ENCODE data around the gene HSP90AB1. TPM values are rescaled to one million over a fixed set of nuclear protein-coding genes. Genes with fewer than 3 reads are reported as not detected.

HSP90AB1 gene
- total RNA-seq, 2 donors from 2014 or later: 1,019 to 1,822 TPM

- peak overlapping the region; percentile 87 for H3K4me3 Mint-ChIP-seq
- no peaks in the 10 kb centered on the region for H3K9me3 Mint-ChIP-seq
- peak overlapping the region; percentile 99 for H3K27ac Mint-ChIP-seq
- peaks cover 67% of the 10 kb centered on the region for H3K4me1 Mint-ChIP-seq
- ATAC-seq (replicated peaks): no peak
- H3K27me3 Mint-ChIP-seq: no peaks in the 10 kb centered on the region
- peaks cover 97% of the 10 kb centered on the region for H3K36me3 Mint-ChIP-seq (ENCODE audit: low read depth)
These were observed 4.9 kb downstream of the HSP90AB1 start for GRCh38 chr6:44251576-44252524.

- H3K9me3 Mint-ChIP-seq: no peaks in the 10 kb centered on the region
- ATAC-seq (replicated peaks): no peak
- no peaks in the 10 kb centered on the region for H3K27me3 Mint-ChIP-seq
- H3K4me1 Mint-ChIP-seq: peaks cover 75% of the 10 kb centered on the region
- peak overlapping the region; percentile 87 for H3K4me3 Mint-ChIP-seq
- peak overlapping the region; percentile 99 for H3K27ac Mint-ChIP-seq
- H3K36me3 Mint-ChIP-seq (ENCODE audit: low read depth): peaks cover 92% of the 10 kb centered on the region
These were observed 6.6 kb downstream of the HSP90AB1 start for GRCh38 chr6:44253307-44254101.

- peak overlapping the region; percentile 87 for H3K4me3 Mint-ChIP-seq
- no peaks in the 10 kb centered on the region for H3K9me3 Mint-ChIP-seq
- ATAC-seq (replicated peaks): no peak
- H3K27me3 Mint-ChIP-seq: no peaks in the 10 kb centered on the region
- peaks cover 91% of the 10 kb centered on the region for H3K36me3 Mint-ChIP-seq (ENCODE audit: low read depth)
- peak overlapping the region; percentile 90 for H3K27ac Mint-ChIP-seq
- H3K4me1 Mint-ChIP-seq: peaks cover 70% of the 10 kb centered on the region
These were observed 7.5 kb downstream of the HSP90AB1 start for GRCh38 chr6:44254191-44255104.

GRCh38 chr6:44255105-44255808 is 8.4 kb downstream of the HSP90AB1 start:
- no peaks in the 10 kb centered on the region for H3K9me3 Mint-ChIP-seq
- H3K4me3 Mint-ChIP-seq: peak overlapping the region; percentile 87
- peaks cover 62% of the 10 kb centered on the region for H3K4me1 Mint-ChIP-seq
- no peaks in the 10 kb centered on the region for H3K27me3 Mint-ChIP-seq
- H3K36me3 Mint-ChIP-seq (ENCODE audit: low read depth): peaks cover 91% of the 10 kb centered on the region
- H3K27ac Mint-ChIP-seq: peak overlapping the region; percentile 90
- no peak for ATAC-seq (replicated peaks)

- peaks cover 91% of the 10 kb centered on the region for H3K36me3 Mint-ChIP-seq (ENCODE audit: low read depth)
- H3K27me3 Mint-ChIP-seq: no peaks in the 10 kb centered on the region
- peak overlapping the region; percentile 87 for H3K4me3 Mint-ChIP-seq
- ATAC-seq (replicated peaks): no peak
- H3K27ac Mint-ChIP-seq: peak overlapping the region; percentile 90
- H3K9me3 Mint-ChIP-seq: no peaks in the 10 kb centered on the region
- H3K4me1 Mint-ChIP-seq: peaks cover 60% of the 10 kb centered on the region
These were observed 9.2 kb downstream of the HSP90AB1 start for GRCh38 chr6:44255871-44256774.

- Mint-ChIP-seq H3K4me1 (peaks cover 59% of the 10 kb centered on the region), H3K36me3 (ENCODE audit: low read depth) (peaks cover 91% of the 10 kb centered on the region)
These were observed 9.8 kb downstream of the HSP90AB1 start for GRCh38 chr6:44256775-44257024.

GRCh38 chr6:44257025-44257752 is 10.3 kb downstream of the HSP90AB1 start, which contains the start of gene SLC35B2:
Gene SLC35B2, minus strand, starts transcription at chr6:44257528. Its CDS starts 118 bp downstream, at chr6:44257410.
- H3K36me3 Mint-ChIP-seq (ENCODE audit: low read depth): peaks cover 91% of the 10 kb centered on the region
- H3K27ac Mint-ChIP-seq: peak within 1 kb of the TSS; percentile 90
- peaks cover 54% of the 10 kb centered on the region for H3K4me1 Mint-ChIP-seq
- ATAC-seq (replicated peaks): peak; percentile 80
- peak within 1 kb of the TSS; percentile 87 for H3K4me3 Mint-ChIP-seq
- H3K27me3 Mint-ChIP-seq: no peaks in the 10 kb centered on the region
- no peaks in the 10 kb centered on the region for H3K9me3 Mint-ChIP-seq

More at GRCh38 chr6:44256775-44257024, 9.8 kb downstream of the HSP90AB1 start:
- H3K27me3 Mint-ChIP-seq: no peaks in the 10 kb centered on the region
- H3K4me3 Mint-ChIP-seq: peak overlapping the region; percentile 87
- ATAC-seq (replicated peaks): no peak
- no peaks in the 10 kb centered on the region for H3K9me3 Mint-ChIP-seq
- peak overlapping the region; percentile 90 for H3K27ac Mint-ChIP-seq

- no peak for ATAC-seq (replicated peaks)
- Mint-ChIP-seq H3K4me3 (peak overlapping the region; percentile 87), H3K9me3 (no peaks in the 10 kb centered on the region), H3K27me3 (no peaks in the 10 kb centered on the region), H3K27ac (peak overlapping the region; percentile 86), H3K36me3 (ENCODE audit: low read depth) (peaks cover 91% of the 10 kb centered on the region), H3K4me1 (peaks cover 58% of the 10 kb centered on the region)
These were observed 10.9 kb downstream of the HSP90AB1 start for GRCh38 chr6:44257753-44258324.

- Mint-ChIP-seq H3K36me3 (ENCODE audit: low read depth) (peaks cover 91% of the 10 kb centered on the region), H3K27me3 (no peaks in the 10 kb centered on the region), H3K27ac (peak overlapping the region; percentile 86), H3K4me1 (peaks cover 53% of the 10 kb centered on the region), H3K4me3 (peak overlapping the region; percentile 87), H3K9me3 (no peaks in the 10 kb centered on the region)
- no peak for ATAC-seq (replicated peaks)
These were observed 11.5 kb downstream of the HSP90AB1 start for GRCh38 chr6:44258325-44258863.

GRCh38 chr6:44258921-44259320 is 12.0 kb downstream of the HSP90AB1 start:
- Mint-ChIP-seq H3K4me1 (peaks cover 48% of the 10 kb centered on the region), H3K27me3 (no peaks in the 10 kb centered on the region), H3K9me3 (no peaks in the 10 kb centered on the region), H3K36me3 (ENCODE audit: low read depth) (peaks cover 91% of the 10 kb centered on the region), H3K4me3 (peak overlapping the region; percentile 87), H3K27ac (peak overlapping the region; percentile 86)
- no peak for ATAC-seq (replicated peaks)

- ATAC-seq (replicated peaks): no peak
- peaks cover 91% of the 10 kb centered on the region for H3K36me3 Mint-ChIP-seq (ENCODE audit: low read depth)
- no peak overlapping the region for H3K27ac Mint-ChIP-seq
- H3K4me1 Mint-ChIP-seq: peaks cover 39% of the 10 kb centered on the region
- no peak overlapping the region for H3K4me3 Mint-ChIP-seq
- H3K27me3 Mint-ChIP-seq: no peaks in the 10 kb centered on the region
- H3K9me3 Mint-ChIP-seq: no peaks in the 10 kb centered on the region
These were observed 13.1 kb downstream of the HSP90AB1 start for GRCh38 chr6:44260011-44260410.
